Activated T-cell treated with anti-CD3 and anti-CD28 coated beads for 48 hours (primary cell): ENCODE measurements around the gene ATP5PD.

Source experiments
- DNase-seq: peaks from one replicate; pipeline ENCODE4 v3.0.0-alpha.2; 2020; ENCODE audit warnings: low read depth

Gene ATP5PD

DNA sequence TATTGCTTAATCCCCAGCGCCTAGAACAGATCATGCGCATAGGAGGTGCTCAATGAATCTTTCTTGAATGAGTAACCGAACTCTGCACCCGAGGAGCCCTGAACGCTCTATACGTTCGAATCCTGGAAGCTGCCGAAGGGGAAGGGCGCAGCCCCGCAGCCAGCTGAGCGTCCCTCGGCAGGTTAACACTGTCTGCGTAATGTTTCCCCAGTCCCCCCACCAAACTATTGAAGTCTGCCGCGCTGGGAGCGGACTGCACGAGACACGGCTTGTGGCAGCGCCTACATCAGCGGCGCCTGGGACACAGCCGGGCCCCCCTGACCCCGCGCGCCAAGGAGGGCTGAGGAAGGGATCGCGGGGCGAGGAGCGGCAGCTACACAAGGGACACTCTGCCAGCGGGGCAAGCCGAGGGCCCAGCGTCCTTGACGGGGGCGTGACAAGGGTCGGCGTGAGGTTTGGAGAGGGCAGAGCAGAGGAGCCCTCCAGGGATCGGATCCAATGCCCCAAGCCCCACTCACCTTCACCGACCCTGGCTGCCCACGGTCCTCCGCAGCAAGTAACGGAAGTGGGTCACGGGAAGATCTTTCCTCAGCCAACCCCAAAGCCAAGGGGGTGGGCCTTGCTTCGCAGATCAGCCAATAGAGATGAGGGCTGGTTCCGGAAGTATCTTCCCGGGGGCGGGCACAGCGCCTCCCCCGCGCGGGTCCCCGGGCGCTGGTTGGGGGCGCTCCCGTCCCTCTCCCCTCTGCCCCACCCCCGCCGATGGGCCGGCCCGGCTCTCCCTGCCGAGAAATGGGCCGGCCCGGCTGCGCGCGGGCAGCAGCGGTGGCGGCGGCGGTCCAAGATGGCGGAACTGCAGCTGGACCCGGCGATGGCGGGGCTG, at the start of gene ATP5PD, which contains the start of gene KCTD2:
Gene ATP5PD (minus strand): TSS at position 563 of the 883 bp plus-strand sequence. CDS start 4,319 bp downstream, outside the sequence.
Gene KCTD2 (plus strand): TSS at position 819 of the 883 bp plus-strand sequence. CDS start 26 bp downstream, at position 845.
- peak; percentile 95 for DNase-seq

DNA sequence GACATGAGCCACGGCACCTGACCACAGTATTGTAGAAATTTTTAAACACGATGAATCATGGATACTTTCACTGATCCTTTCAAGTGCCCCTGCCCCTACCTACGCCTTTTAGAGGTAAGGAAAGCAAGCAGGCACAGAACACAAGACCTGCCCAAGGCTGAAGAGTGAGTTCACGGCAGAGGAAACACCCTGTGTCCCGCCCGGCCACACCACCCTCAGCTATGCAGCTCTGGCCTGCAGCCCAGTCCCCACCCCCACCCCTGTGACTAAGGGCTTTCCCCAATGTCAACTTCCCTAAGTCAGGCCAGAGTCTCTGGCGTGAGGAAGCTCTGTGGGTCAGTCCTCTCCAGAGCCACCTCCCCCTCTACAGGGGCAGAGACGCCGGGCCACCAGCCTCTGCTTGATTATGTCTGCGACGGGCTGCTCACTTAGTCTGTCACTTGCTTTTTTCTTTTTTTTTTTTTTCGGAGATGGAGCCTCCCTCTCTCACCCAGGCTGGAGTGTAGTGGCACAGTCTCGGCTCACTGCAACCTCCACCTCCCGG, 49.4 kb upstream of the ATP5PD start:
- no peak for DNase-seq

DNA sequence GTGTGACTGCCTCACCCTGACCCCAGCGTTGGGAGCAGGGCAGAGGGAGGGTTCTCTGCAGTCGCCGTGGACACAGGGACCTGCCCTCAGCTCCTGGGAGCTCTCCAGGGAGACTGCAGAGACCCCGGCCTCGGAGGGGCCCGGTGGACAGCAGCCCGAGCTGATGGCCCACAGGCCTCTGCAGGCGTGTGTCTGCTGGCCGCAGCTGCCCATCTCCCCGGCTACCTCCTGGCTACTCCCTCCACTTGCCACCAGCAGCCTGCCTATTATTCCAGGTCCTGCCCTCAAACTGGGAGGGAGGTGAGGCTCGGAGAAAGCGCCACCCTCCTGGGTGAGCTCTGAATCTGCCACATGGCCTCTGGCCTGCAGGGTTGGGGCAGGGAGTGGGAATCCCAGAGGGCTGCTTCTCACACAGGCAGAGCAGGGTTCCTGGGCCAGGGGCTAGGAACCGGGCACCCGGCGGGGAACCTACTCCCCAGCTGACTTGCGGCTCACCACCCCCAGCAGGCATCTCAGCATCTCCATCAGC, 48.2 kb upstream of the ATP5PD start:
- DNase-seq: no peak

DNA sequence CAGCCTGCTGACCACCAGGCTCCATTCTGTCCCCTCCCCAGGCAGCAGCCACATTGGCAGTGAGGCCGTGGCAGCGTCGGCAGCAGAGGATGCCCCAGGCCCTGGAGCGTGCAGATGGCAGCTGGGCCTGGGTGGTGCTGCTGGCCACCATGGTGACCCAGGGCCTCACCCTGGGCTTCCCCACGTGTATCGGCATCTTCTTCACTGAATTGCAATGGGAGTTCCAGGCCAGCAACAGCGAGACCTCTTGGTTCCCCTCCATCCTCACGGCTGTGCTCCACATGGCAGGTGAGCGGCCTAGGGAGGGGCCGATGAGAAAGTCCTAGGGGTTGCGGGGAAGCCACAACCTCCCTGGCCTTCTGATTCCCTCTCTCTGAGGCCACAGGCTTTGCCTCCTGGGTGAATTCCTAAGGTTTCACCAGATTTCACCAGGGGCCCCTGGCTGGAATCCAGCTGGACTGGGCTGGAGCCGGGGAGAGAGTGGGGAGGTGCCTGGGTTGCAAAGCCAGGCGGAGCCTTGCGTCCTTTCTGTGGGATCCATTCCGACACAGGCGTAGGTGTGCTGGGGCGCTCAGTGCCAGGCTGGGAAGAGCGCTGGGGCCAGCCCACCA, 46.9 kb upstream of the ATP5PD start:
- DNase-seq: no peak

DNA sequence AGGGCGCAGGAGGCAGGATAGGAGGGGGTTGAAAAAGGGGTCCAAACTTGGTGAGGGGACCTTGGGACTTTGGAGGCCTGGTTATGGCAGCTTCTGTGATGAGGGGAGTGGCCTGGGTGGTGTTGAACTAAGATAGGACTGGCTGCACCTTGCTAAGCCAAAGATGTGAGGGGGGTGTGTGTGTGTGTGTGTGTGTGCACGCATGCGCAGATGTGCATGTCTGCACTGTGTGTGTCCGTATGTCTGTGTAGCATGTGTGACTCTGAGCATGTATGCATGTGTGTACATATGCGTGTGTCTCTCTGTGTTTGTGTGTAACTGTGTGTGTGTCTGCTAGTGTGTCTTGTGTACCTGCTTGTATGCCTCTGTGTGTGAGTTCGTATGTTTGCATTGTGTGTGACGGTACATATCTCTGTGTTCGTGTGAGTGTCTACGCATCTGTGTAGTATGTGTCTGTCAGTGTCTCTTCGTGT, 45.1 kb upstream of the ATP5PD start:
- no peak for DNase-seq

DNA sequence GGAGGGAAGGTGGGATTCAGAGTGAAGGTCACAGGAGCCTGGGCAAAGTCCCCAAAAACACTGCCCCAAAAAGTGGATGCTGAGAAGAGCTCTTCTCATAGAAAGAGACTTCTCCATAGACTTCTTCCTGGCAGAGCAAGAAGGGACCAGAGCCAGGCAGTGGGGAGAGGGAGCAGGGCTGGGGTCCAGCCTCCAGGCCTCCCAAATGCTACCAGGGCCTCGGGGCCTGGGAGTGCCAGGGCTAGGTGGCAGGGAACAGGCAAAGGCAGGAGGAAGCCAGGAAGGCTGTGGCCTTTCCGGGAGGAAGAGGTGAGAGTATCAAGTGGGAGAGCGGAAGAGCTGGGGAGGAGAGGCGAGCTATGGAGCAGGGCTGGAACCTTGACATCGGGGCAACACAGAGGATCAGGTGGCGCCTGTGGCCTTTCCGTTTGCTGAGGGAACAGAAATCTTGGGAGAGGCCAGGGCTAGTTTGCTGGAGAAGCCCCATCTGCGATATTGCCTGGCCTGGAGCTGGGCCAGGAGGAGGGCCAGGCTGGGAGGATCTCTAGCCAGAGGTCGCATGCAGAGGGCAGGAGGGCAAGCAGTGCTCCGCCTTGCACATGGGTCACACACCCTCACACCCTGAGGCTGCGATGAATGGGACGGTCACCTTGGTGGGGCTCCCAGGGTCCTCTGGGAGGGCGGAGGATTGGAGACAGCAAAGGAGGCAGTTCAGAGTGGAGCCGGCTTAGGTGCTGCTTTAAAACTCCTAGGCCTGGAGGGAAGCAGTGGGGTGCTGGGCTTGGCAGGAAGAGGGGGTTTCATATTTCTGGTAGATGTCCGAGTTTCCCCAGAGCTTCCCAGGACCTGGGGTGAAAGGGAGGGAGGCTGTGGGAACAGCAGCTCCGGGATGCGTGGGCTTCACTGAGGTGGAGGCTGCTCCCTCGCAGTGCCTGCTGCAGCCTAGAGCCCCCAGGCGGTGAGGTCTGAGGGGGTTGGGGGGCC, 44.4 kb upstream of the ATP5PD start:
- DNase-seq: no peak

DNA sequence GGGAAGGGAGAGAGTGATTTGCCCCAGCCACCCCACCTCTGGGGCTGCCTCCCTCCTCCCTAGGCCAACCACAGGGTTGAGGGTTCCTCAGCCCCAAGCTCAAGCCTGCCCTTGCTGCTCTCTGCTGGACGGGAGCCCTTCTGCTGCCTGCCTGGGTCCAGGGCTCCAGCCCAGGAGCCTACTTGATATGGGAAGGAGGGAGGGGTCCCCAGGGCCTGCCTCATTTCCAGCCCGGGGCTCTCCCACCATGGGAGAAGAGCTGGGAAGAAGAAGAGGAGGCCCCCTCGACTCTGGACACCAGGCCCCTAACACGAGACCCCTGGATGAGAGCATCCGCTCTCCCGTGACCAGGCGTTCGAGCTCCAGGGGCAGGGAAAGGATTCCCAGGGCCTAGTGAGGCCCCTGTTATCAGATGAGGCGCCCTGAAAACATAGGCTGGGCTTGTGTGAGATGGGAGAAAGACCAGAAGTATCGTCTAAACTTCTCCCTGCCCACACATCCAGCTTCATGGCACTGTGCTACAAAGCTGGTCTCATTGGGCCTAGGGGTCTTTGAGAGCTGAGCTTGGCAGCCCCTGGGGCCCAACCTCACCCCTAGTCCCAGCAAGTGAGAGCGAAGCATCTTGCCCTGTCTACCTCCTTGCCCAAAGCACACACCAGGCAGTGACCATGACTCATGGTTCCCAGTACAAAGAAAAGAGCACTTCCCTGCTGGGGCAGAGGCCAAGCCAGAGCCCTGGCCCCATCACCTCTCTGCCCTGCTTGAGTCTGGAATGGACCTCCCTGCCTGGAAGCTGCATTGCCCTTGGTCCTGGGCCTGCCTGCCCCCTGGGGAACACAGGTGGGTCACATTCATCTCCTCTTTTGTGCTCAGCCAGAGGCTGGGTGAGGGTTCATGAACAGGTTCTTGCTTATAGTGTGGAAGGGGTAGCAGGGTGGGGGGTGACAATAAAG, 42.0 kb upstream of the ATP5PD start:
- DNase-seq: no peak

DNA sequence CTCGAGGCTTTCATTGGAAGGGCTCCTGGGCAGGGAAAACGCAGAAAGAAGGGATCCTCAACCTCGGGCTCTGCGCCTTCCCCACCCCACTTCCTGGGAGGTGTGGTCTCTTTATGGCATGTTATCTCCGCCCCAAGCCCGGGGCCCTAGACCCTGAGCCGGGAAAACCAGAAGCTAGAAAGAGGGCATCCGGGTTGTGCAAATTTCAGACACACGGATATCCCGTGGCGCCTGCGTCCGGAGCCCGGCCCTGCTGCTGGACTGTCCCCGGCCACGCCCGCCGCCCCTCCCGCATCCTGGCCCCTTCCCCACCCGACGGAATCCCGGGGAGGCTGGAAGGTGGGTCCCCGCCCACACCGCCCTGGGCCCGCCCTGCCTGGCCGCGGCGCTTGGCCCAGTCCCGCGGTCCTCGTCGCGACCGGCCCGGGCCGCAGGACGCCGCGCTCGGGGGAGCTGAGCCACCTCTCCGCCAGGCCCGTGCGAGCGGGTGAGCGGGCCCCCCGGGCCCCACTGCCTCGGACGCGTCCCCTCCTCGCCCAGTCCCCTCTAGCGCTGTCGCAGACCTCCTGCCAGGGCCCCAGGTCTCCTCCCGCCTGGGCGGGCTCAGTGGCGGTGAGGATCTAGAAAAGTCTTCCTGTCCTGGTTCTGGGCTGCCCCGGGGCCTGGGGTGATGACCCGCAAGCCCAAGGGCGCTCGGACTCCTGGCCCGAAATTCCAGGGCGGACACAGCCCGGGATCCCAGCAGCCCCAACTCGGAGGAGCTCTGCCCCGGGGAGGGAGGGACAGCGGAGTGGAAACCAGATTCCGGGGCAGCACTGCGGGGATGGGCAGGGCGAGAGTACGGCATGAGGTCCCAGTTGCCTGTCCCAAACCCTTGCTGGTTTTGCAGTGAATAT, 41.0 kb upstream of the ATP5PD start, which contains the start of gene SLC16A5:
Gene SLC16A5 (plus strand): TSS at position 397 of the 896 bp plus-strand sequence. CDS start 5,683 bp downstream, outside the sequence.
- DNase-seq: no peak

DNA sequence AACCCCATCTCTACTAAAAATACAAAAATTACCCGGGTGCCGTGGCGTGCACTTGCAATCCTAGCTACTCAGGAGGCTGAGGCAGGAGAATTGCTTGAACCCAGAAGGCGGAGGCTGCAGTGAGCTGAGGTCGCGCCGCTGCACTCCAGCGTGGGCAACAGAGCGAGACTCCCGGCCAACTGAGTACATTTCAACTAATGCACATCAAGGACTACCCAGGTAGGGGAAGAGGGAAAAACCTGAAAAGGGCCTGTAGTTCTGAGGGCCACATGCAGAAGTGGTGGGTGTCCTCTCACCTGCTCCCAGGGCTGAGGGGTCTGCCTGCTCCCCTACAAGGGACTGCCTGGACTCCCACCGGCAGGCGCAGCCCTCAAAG, 40.4 kb upstream of the ATP5PD start:
- DNase-seq: no peak

DNA sequence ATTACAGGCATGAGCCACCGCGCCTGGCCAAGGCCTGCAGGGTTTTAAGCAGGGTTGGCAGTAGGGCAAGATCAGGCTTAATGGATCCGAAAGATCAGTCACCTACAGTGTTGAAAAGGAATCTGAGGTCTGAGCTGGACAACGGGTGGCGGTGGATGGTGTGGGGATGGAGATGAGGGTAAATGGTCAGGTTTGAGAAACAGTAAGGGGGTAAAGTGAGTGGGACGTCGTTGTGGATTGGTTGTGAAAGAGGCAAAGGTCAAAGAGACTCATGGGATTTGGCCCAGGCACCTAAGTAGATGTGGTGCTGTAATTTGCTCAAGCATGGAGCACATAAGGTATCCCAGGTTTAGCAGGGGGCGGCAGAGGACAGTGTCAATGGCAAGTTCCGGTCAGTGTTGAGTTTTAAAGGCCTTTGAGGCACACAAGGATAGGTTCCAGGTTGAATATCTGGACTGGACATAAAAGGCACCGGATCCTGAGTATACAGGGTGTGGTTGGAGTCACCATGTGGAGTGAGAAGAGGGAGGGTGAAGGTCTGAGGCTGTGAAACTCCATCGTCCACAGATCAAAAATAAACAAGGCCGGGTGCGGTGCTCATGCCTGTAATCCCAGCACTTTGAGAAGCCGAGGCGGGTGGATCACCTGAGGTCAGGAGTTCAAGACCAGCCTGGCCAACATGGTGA, 39.9 kb upstream of the ATP5PD start:
- no peak for DNase-seq

DNA sequence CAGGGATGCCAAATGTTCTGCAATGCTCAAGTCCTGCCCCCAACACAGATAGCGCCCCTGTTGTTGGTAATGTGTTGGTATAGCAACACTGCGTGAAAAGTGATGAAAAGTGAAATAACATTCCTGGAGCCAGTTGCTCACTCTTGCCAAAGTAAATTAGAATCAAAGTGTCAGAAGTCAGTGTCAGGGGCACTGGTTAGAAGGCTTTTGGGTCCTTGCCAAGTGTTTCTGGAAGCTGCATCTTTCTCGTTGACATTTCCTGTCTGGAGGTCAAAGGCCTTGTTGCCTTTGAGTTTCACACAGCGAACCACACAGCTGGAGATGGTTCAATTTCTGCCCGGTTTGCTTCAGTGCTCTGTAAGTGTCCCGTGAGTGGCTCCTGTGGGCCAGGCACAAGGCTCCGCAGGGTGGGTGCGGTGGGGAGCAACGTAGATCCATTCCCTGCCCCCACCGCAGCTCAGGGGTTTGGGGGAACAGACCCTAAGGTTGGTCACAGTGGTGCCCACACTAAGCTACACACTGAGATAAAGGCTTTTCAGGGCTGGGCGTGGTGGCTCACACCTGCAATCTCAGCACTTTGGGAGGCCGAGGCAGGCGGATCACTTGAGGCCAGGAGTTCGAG, 37.4 kb upstream of the ATP5PD start:
- DNase-seq: no peak

DNA sequence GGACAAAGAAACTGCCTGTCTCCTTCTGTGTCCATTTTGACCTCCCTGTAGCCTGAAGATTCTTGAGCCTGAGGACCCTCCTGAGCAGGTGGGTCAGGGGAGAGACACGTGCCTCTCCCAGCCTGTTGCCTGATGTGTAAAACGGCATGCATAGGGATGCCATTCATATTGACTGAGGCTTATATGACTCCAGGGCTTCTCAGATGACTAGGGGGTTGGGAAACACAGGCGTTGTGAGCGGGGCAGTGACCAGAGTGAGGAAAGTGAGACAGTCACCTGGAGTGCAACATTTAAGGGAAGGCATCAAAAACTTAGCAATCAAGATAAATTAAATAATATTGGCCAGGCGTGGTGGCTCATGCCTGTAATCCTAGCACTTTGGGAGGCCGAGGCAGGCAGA, 35.9 kb upstream of the ATP5PD start:
- DNase-seq: no peak

DNA sequence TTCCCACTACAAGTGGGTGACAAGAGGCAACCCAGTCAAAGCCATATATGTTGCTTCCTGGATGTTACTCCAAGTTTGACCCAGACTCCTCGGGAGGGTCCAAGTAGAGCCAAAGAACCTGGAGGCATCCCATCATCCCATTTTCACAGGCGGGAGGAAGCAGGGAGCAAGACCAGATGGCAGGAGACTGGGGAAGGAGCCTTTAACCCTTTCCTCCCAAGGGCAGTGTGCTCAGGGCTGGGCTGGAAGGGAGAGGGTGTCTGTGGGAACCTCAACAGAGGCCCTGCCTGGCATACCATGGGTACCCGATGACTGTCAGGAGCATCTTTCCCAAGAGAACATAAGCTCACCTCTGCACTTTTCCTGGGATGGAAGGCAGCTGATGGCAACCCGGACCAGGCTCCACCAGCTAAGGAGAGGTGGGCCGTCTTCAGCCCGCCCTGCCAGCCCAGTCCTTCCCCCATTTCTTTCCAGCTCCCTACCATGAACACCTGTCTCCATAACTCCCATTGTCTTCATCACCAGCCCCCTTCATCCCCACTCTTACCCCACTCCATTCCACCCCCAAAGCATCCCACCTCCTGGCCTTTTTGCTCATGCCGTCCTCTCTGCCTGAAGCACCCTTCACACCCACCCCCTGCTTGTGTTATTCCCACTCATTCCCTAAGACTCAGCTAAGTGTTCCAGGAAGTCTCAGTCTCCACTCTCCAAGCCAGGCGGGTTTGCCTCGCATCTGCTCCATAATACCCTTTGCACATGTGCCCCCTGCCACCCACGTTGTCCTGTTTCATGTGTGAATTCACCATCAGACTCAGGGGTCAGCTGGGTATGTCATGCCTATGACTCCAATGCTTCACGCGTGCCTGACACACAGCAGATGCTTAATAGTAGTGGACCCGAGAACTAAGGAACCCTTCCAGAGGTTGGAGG, 35.1 kb upstream of the ATP5PD start:
- DNase-seq: no peak

DNA sequence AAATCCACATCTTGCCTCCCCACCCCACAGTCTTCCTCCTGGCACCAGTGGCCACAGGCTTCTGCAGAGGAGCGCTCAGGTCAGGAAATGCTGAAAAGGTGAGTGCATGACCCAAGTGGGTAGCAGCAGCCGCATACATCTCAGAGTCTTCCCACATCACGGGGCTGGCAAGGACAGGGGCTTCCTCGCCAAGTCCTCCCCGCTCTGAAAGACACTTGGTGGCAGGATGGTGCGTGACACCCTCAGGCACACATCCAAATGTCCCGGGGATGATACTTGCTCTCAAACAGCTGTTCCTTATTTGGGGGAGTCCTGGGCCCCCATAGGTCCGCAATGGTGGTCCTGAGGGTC, 32.2 kb upstream of the ATP5PD start:
- no peak for DNase-seq

DNA sequence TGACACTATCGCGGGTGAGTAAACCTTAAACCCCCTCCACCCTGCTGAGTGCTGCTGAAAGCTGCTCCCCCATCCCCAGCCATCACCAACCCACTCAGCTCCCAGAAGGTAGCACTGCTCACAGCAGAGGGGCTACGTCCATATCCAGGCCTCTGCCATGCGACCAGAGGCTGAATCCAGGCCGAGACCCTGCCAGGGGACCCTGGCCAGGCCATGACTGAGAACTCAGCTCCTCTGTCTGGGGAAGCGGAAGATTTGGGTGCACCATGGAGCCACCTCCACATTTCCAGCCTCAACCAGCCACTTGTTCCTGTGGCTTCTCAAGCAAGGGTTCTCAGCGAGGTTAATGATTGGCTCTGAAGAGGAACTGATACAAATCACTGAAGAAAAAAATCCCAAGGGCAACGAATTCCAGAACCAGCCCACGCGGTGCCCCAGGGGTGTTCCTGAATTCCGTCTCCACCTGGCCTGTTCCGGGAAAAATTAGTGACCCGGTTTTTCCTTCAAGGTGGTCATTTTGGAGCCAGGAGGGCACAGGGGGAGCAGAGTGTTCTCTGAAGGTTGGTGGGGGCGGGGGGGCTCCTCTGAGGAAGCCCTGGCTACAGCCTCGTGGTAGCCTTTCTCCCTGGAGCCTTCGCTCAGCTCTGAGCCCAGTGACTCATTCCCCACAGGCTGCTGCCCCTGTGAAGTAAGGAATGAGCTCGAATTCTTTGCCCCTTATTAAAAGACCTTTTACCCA, 31.7 kb upstream of the ATP5PD start:
- no peak for DNase-seq
